ENCODE data around the gene STXBP6.

STXBP6 gene

DNA sequence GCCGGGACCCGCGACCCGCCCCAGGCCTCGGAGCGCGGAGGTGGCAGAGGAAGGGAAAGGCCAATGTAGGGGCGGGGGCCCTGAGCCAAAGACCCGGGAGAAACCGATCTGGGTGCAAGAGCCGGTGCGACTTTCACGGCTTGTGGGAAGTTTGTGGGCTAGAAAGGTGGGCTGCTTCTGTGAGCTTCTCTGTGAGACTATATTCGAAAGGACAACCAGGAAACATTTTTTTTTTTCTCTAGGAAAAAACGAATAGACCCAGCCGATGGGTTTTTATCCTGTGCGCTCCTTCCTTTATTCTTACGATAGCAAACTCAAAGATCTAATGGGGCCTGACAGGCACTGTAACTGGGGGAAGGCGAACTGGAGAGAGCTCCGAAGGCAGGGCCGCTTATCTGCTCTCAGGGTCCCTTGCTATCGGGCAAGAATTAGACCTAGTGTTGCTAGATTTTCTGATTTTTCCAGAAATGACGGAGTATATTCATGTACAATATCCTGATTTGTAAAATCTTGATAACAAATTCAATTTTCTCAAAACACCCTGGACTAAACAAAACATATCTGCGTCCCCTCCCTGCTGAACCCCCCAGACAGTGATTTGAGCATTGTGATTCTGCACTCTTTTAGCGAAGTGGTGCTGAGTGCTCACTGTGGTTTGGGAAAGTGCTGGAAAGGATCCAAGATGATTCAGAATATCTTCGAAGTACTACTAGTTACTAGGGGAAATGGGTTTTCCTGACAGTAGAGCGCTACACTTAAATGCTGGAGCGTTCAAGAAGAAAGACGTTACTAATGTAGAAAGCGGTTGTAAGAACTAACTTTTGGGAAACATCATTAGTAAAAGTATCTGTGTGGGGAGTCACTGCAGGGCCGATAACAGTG is 563 bp upstream of the STXBP6 start:
- H3K4me3 ChIP-seq (ENCODE audit: low read depth in 1 of 2, low read length in 2 of 2) = peak overlapping the region; percentile 73 to 82
- H3K9me3 ChIP-seq (ENCODE audit: control insufficient read depth in 1 of 2, low read length in 2 of 2) = no peaks in the 10 kb centered on the region
- peaks cover 4 to 14% of the 10 kb centered on the region in 2 donors for H3K4me1 ChIP-seq (ENCODE audit: control insufficient read depth in 1 of 2, insufficient read depth in 2 of 2, low read length in 2 of 2)
- no peaks in the 10 kb centered on the region for H3K36me3 ChIP-seq (ENCODE audit: control insufficient read depth in 1 of 2, insufficient read depth in 2 of 2, low read length in 2 of 2)
- peak overlapping the region; percentile 50 for H3K27ac ChIP-seq (ENCODE audit: low read length)
- H3K27me3 ChIP-seq (ENCODE audit: low read depth, low read length) = no peaks in the 10 kb centered on the region

- H3K36me3 ChIP-seq (ENCODE audit: control insufficient read depth in 1 of 2, insufficient read depth in 2 of 2, low read length in 2 of 2) = no peaks in the 10 kb centered on the region
- peaks cover 4 to 14% of the 10 kb centered on the region in 2 donors for H3K4me1 ChIP-seq (ENCODE audit: control insufficient read depth in 1 of 2, insufficient read depth in 2 of 2, low read length in 2 of 2)
- peak overlapping the region; percentile 73 to 82 for H3K4me3 ChIP-seq (ENCODE audit: low read depth in 1 of 2, low read length in 2 of 2)
- no peaks in the 10 kb centered on the region for H3K27me3 ChIP-seq (ENCODE audit: low read depth, low read length)
- H3K9me3 ChIP-seq (ENCODE audit: control insufficient read depth in 1 of 2, low read length in 2 of 2) = no peaks in the 10 kb centered on the region
- H3K27ac ChIP-seq (ENCODE audit: low read length) = peak overlapping the region; percentile 40
These were observed 817 bp downstream of the STXBP6 start for GRCh38 chr14:25049093-25049567.

DNA sequence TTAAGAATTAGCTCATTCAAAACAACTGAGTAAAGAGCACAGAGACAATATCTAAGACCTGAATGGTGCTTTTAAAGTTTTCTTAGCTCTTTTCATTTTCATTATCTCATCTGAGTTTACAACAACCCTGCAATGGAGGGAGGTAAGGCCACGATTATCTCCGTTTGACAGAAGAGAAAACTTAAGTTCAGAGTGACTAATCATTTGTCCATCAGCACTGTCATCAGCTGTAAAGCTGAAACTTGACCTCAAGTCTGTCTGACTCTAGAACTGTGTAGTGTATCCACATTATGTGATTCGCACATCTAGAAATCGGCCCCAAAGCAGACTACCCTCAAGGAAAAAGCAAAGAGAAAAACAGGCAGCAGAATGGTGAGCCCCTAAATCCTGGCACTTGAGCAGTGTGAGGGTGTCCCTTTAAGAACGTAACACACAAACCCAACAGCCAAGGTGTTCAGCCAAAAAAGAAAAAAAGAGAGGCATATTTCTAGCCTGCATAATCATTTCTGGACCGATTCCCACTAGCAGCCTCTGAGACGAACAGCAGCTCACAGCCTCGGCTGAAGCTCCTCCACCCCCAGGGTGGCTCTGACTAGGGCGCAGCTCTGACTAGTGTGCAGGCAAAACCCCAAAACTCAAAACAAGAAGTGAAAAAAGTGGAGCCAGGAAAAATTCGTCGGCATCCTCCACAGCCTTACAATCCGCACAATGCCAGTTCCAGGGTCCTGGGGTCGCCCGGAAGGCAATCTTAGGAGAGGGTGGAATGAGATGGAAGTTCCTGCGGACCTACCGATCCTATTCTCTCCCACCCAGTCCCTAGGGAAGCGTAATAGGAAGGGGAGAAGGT is 1.6 kb downstream of the STXBP6 start:
- H3K4me1 ChIP-seq (ENCODE audit: control insufficient read depth in 1 of 2, insufficient read depth in 2 of 2, low read length in 2 of 2) = peaks cover 4 to 14% of the 10 kb centered on the region in 2 donors
- H3K27me3 ChIP-seq (ENCODE audit: low read depth, low read length) = no peaks in the 10 kb centered on the region
- H3K9me3 ChIP-seq (ENCODE audit: control insufficient read depth in 1 of 2, low read length in 2 of 2) = no peaks in the 10 kb centered on the region
- H3K27ac ChIP-seq (ENCODE audit: low read length) = peak overlapping the region; percentile 40
- H3K36me3 ChIP-seq (ENCODE audit: control insufficient read depth in 1 of 2, insufficient read depth in 2 of 2, low read length in 2 of 2) = no peaks in the 10 kb centered on the region
- H3K4me3 ChIP-seq (ENCODE audit: low read depth in 1 of 2, low read length in 2 of 2) = peak overlapping the region; percentile 73 to 82

DNA sequence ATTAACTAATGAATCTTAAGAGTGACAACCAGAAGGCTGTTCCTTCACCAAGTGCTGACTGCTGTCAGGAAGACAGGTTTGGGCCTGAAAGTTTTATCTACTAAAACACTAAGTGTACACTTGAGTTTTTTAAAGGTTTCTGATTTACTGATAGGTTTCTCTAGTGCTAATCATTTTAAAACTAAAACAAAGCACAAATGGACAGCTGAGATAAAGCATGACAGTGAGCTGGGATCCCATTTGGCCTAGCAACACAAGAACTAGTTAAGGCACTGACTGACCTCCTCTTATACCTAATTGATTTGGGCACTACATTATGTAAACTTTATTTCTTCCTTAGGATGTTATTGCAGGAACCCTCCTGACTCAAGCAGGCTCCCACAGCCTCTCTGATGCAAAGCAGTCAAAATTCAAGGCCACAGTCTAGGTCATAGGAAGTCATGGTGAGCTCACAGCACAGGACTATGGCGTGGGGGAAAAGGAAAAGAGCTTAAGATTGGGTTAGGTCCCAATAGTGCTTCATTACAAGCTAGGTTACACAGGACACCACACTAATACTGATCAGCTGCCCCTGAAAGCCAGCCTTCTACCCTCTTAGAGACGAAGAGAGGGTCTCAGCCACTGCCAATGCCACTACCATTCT is 3.5 kb downstream of the STXBP6 start:
- H3K9me3 ChIP-seq (ENCODE audit: control insufficient read depth in 1 of 2, low read length in 2 of 2) = no peaks in the 10 kb centered on the region
- no peaks in the 10 kb centered on the region for H3K27me3 ChIP-seq (ENCODE audit: low read depth, low read length)
- no peak overlapping the region for H3K4me3 ChIP-seq (ENCODE audit: low read depth in 1 of 2, low read length in 2 of 2)
- H3K4me1 ChIP-seq (ENCODE audit: control insufficient read depth in 1 of 2, insufficient read depth in 2 of 2, low read length in 2 of 2) = peaks cover 4 to 22% of the 10 kb centered on the region in 2 donors
- no peaks in the 10 kb centered on the region for H3K36me3 ChIP-seq (ENCODE audit: control insufficient read depth in 1 of 2, insufficient read depth in 2 of 2, low read length in 2 of 2)
- H3K27ac ChIP-seq (ENCODE audit: low read length) = no peak overlapping the region

GRCh38 chr14:25044106-25044698 is 5.7 kb downstream of the STXBP6 start:
- H3K9me3 ChIP-seq (ENCODE audit: control insufficient read depth in 1 of 2, low read length in 2 of 2) = no peaks in the 10 kb centered on the region
- H3K27me3 ChIP-seq (ENCODE audit: low read depth, low read length) = no peaks in the 10 kb centered on the region
- H3K4me3 ChIP-seq (ENCODE audit: low read depth in 1 of 2, low read length in 2 of 2) = no peak overlapping the region
- H3K4me1 ChIP-seq (ENCODE audit: control insufficient read depth in 1 of 2, insufficient read depth in 2 of 2, low read length in 2 of 2) = peaks cover 0 to 18% of the 10 kb centered on the region in 2 donors
- no peaks in the 10 kb centered on the region for H3K36me3 ChIP-seq (ENCODE audit: control insufficient read depth in 1 of 2, insufficient read depth in 2 of 2, low read length in 2 of 2)
- H3K27ac ChIP-seq (ENCODE audit: low read length) = no peak overlapping the region

DNA sequence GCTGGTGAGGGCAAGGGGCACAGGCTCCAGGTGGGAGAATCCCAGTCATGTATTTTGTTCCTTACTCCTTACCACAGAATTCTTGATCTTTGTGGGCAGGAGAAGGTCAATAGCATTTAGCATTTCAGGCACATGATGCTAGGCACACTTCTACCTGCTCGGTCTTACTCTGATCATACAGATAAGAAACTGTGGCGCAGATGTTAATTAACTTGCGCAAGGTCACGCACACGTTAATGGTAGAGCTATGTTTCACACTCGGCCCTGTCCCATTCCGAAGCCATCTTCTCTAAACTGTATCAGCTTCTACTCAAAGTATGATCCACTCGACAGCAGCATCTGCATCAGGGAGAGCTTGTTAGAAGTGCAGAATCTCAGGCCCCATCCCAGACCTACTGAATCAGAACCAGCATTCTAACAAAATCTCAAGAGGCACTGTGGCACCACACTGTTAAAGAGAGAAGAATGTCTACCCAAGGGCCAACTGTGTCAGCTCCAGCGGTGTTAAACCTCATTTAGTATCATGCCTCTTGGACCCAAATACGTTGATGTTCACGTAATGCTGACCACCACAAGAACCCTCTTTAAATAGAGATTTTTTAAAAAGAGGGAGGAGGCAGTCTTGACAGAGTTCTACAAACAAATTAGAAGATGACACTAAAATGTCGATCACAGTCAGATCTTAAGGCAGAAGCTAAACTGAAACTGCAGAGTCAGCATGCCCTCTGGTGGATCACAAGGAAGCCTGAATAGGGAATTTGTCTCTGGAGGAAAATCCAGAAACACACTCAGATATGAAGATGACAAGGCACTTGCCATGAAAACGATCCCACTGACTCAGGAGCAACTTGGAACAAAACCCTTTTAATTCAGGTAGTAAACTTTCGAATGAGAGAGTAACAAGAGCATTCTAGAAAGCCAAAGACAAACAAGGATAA is 7.3 kb downstream of the STXBP6 start:
- Histone ChIP-seq H3K27me3 (ENCODE audit: low read depth, low read length) (no peaks in the 10 kb centered on the region), H3K36me3 (ENCODE audit: control insufficient read depth in 1 of 2, insufficient read depth in 2 of 2, low read length in 2 of 2) (no peaks in the 10 kb centered on the region), H3K4me1 (ENCODE audit: control insufficient read depth in 1 of 2, insufficient read depth in 2 of 2, low read length in 2 of 2) (peaks cover 0 to 8% of the 10 kb centered on the region in 2 donors), H3K27ac (ENCODE audit: low read length) (no peak overlapping the region), H3K9me3 (ENCODE audit: control insufficient read depth in 1 of 2, low read length in 2 of 2) (no peaks in the 10 kb centered on the region), H3K4me3 (ENCODE audit: low read depth in 1 of 2, low read length in 2 of 2) (peak overlapping the region in 1 of 2 donors; percentile 20)

GRCh38 chr14:25041898-25042297 is 8.0 kb downstream of the STXBP6 start:
- H3K9me3 ChIP-seq (ENCODE audit: control insufficient read depth in 1 of 2, low read length in 2 of 2) = no peaks in the 10 kb centered on the region
- H3K36me3 ChIP-seq (ENCODE audit: control insufficient read depth in 1 of 2, insufficient read depth in 2 of 2, low read length in 2 of 2) = no peaks in the 10 kb centered on the region
- peaks cover 0 to 8% of the 10 kb centered on the region in 2 donors for H3K4me1 ChIP-seq (ENCODE audit: control insufficient read depth in 1 of 2, insufficient read depth in 2 of 2, low read length in 2 of 2)
- no peak overlapping the region for H3K27ac ChIP-seq (ENCODE audit: low read length)
- no peak overlapping the region for H3K4me3 ChIP-seq (ENCODE audit: low read depth in 1 of 2, low read length in 2 of 2)
- H3K27me3 ChIP-seq (ENCODE audit: low read depth, low read length) = no peaks in the 10 kb centered on the region

GRCh38 chr14:25041484-25041883 is 8.5 kb downstream of the STXBP6 start:
- Histone ChIP-seq H3K9me3 (ENCODE audit: control insufficient read depth in 1 of 2, low read length in 2 of 2) (no peaks in the 10 kb centered on the region), H3K4me1 (ENCODE audit: control insufficient read depth in 1 of 2, insufficient read depth in 2 of 2, low read length in 2 of 2) (peaks cover 0 to 8% of the 10 kb centered on the region in 2 donors), H3K27me3 (ENCODE audit: low read depth, low read length) (no peaks in the 10 kb centered on the region), H3K27ac (ENCODE audit: low read length) (no peak overlapping the region), H3K36me3 (ENCODE audit: control insufficient read depth in 1 of 2, insufficient read depth in 2 of 2, low read length in 2 of 2) (no peaks in the 10 kb centered on the region), H3K4me3 (ENCODE audit: low read depth in 1 of 2, low read length in 2 of 2) (no peak overlapping the region)

DNA sequence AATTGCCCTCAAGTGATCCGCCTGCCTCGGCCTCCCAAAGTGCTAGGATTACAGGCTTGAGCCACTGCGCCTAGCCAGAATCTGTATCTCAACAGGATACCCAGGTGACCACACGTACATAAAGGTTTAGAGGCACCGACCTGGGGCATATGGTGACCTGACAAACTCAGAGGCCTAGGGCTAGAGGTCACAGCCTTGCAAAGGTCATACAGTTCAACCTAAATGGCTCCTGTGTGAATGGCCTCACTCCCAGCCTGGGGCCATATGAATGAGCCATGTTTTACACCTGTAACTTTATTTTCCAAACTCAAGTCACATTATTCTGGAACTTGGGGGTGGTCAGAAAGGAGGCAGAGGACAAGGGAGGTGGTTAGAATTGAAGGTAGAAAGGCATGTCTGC is 10.0 kb downstream of the STXBP6 start:
- H3K27me3 ChIP-seq (ENCODE audit: low read depth, low read length) = no peaks in the 10 kb centered on the region
- H3K9me3 ChIP-seq (ENCODE audit: control insufficient read depth in 1 of 2, low read length in 2 of 2) = no peaks in the 10 kb centered on the region
- no peaks in the 10 kb centered on the region for H3K36me3 ChIP-seq (ENCODE audit: control insufficient read depth in 1 of 2, insufficient read depth in 2 of 2, low read length in 2 of 2)
- H3K4me3 ChIP-seq (ENCODE audit: low read depth in 1 of 2, low read length in 2 of 2) = no peak overlapping the region
- H3K4me1 ChIP-seq (ENCODE audit: control insufficient read depth in 1 of 2, insufficient read depth in 2 of 2, low read length in 2 of 2) = peaks cover 0 to 8% of the 10 kb centered on the region in 2 donors
- no peak overlapping the region for H3K27ac ChIP-seq (ENCODE audit: low read length)

DNA sequence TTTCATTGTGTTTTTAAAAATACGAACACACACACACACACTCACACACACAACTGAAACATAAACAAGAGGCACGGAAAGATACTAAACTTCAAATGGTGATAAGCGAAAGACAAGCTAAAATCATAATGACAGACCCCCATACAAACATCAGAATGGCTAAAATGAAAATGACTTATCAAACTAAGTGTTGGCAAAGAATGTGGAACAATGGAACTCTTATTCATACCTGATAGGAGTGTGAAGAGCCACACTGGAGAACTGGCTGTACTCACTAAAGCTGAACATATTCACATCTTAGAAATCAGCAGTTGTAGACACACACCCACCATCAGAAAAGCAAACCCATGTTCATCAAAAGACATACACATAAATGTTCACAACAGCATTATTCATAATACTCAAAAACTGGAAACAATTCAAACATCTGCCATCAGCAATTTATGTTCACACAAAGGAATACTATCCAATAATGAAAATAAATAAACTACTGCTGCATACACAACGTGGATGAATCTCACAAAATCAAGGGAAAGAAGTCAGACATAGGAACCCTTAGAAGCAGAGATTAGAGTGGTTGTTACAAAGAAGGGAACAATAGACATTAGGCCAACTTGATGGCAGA is 11.8 kb downstream of the STXBP6 start:
- H3K27ac ChIP-seq (ENCODE audit: low read length) = no peak overlapping the region
- peaks cover 0 to 8% of the 10 kb centered on the region in 2 donors for H3K4me1 ChIP-seq (ENCODE audit: control insufficient read depth in 1 of 2, insufficient read depth in 2 of 2, low read length in 2 of 2)
- H3K9me3 ChIP-seq (ENCODE audit: control insufficient read depth in 1 of 2, low read length in 2 of 2) = no peaks in the 10 kb centered on the region
- no peaks in the 10 kb centered on the region for H3K36me3 ChIP-seq (ENCODE audit: control insufficient read depth in 1 of 2, insufficient read depth in 2 of 2, low read length in 2 of 2)
- no peak overlapping the region for H3K4me3 ChIP-seq (ENCODE audit: low read depth in 1 of 2, low read length in 2 of 2)
- H3K27me3 ChIP-seq (ENCODE audit: low read depth, low read length) = no peaks in the 10 kb centered on the region

All from muscle layer of duodenum (tissue), 2 donors.